GM12878 (cell line): ENCODE results near the gene PRKN. TPM values are rescaled to one million over a fixed set of nuclear protein-coding genes. Genes with fewer than 3 reads are reported as not detected.

Experiments used
- ATAC-seq: fragments of 200-7000 bp; cut with Tn5 transposase; 3 replicates; pipeline ENCODE4 v1.9.1; 2020; ENCODE audit warnings: mild to moderate bottlenecking, moderate library complexity
- BruUV-seq: library from RNA; stranded (reverse); fragments of 400-500 nt; replicated peaks from 2 replicates; lab custom pipeline; 2021; lab: Mats Ljungman, UMichigan
- CTCF ChIA-PET: fragments of 300-600 bp; sonication (Branson Sonifier 250); formaldehyde crosslinking; extraction: SDS; loops from one replicate; lab custom pipeline; 2021; ENCODE audit warnings: inconsistent platforms; lab: Yijun Ruan, JAX
- POLR2A ChIA-PET: fragments of 350-600 bp; formaldehyde crosslinking; extraction: SDS; loops from one replicate; lab custom pipeline; 2021; ENCODE audit warnings: inconsistent platforms; lab: Charles Lee
- RAD21 ChIA-PET: fragments of 300-600 bp; sonication (Branson Sonifier 250); formaldehyde crosslinking; loops from one replicate; lab custom pipeline; 2023; ENCODE audit warnings: antibody characterized with exemption; ENCODE audit not compliant: unreplicated experiment; lab: Charles Lee
- SMC1A ChIA-PET: fragments of 300-600 bp; sonication (Branson Sonifier 250); formaldehyde crosslinking; loops from one replicate; lab custom pipeline; 2023; ENCODE audit not compliant: unreplicated experiment, uncharacterized antibody; lab: Charles Lee
- DNase-seq: peaks from one replicate; pipeline ENCODE4 v3.0.0-alpha.2; 2011; ENCODE audit warnings: low read depth, low spot score
- FAIRE-seq: peaks from 3 replicates; lab custom pipeline; 2011; peaks lifted over from hg19 to GRCh38; lab: Jason Lieb, UNC
- H2AFZ ChIP-seq: 2 replicates; pipeline ENCODE4 v1.6.0; 2011; ENCODE audit warnings: low read depth, low read length, control low read depth; ENCODE audit not compliant: control insufficient read depth
- H3K27ac ChIP-seq: 2 replicates; pipeline ENCODE4 v1.5.1; 2011; ENCODE audit warnings: control low read depth; ENCODE audit not compliant: control insufficient read depth, insufficient read depth
- H3K27me3 ChIP-seq, 2 experiments: replicated peaks in 1 of 2; 2 replicates each; pipeline versions ENCODE4 v1.6.0 to v1.6.1; 2011; ENCODE audit warnings: low read length in 1 of 2; ENCODE audit not compliant: control insufficient read depth in 2 of 2, insufficient read depth in 2 of 2
- H3K36me3 ChIP-seq, 2 experiments: 2 replicates each; pipeline ENCODE4 v1.5.1; 2011; ENCODE audit warnings: low read length in 1 of 2; ENCODE audit not compliant: control insufficient read depth in 2 of 2, insufficient read depth in 2 of 2
- H3K4me1 ChIP-seq: 2 replicates; pipeline ENCODE4 v1.6.1; 2011; ENCODE audit warnings: mild to moderate bottlenecking, low read length, moderate library complexity, mixed read lengths; ENCODE audit not compliant: control insufficient read depth, insufficient read depth
- H3K4me2 ChIP-seq: 2 replicates; pipeline ENCODE4 v1.6.0; 2011; ENCODE audit warnings: control low read depth; ENCODE audit not compliant: control insufficient read depth, insufficient read depth
- H3K4me3 ChIP-seq: fragments of 200-600 bp; sonication (generic); 2 replicates; pipeline ENCODE4 v1.5.1; 2016
- H3K79me2 ChIP-seq: 2 replicates; pipeline ENCODE4 v1.6.0; 2011; ENCODE audit warnings: low read length; ENCODE audit not compliant: control insufficient read depth, insufficient read depth
- H3K9ac ChIP-seq: 2 replicates; pipeline ENCODE4 v1.8.0; 2011; ENCODE audit warnings: low read length, control low read depth, mixed read lengths; ENCODE audit not compliant: control insufficient read depth, insufficient read depth
- H3K9me3 ChIP-seq: replicated peaks from 3 replicates; pipeline ENCODE4 v1.5.1; 2011; ENCODE audit warnings: mild to moderate bottlenecking, low read length; ENCODE audit not compliant: control insufficient read depth, insufficient read depth
- H4K20me1 ChIP-seq: 2 replicates; pipeline ENCODE4 v1.6.0; 2011; ENCODE audit not compliant: control insufficient read depth, insufficient read depth
- BHLHE40 ChIP-seq, 2 experiments: fragments of 450-650 bp in 1 of 2; IDR thresholded peaks; 2 replicates each; pipeline ENCODE4 v1.6.1; 2011 to 2017; ENCODE audit warnings: low read depth in 2 of 2, borderline replicate concordance in 1 of 2, improper control_type of control experiment in 1 of 2, low read length in 1 of 2, mild to moderate bottlenecking in 1 of 2
- CUX1 ChIP-seq: IDR thresholded peaks from 2 replicates; pipeline ENCODE4 v1.6.1; 2012; ENCODE audit warnings: improper control_type of control experiment, low read depth, low read length; ENCODE audit not compliant: insufficient replicate concordance
- ESRRA ChIP-seq: IDR thresholded peaks from 2 replicates; pipeline ENCODE4 v1.6.1; 2012; ENCODE audit warnings: mild to moderate bottlenecking, low read length, improper control_type of control experiment
- MTA2 ChIP-seq: fragments of 450-650 bp; IDR thresholded peaks from 2 replicates; pipeline ENCODE4 v1.6.1; 2016; ENCODE audit warnings: low read depth, mild to moderate bottlenecking, moderate library complexity
- PBX3 ChIP-seq: IDR thresholded peaks from 2 replicates; pipeline ENCODE4 v1.6.1; 2011; ENCODE audit warnings: mild to moderate bottlenecking, low read depth, low read length, moderate library complexity; ENCODE audit not compliant: insufficient replicate concordance
- POLR2A ChIP-seq: IDR thresholded peaks from 2 replicates; pipeline ENCODE4 v1.6.1; 2011; ENCODE audit warnings: low read depth, mild to moderate bottlenecking, low read length
- REST ChIP-seq: IDR thresholded peaks from 2 replicates; pipeline ENCODE4 v1.6.1; 2012; ENCODE audit warnings: mild to moderate bottlenecking, low read depth, low read length
- SRF ChIP-seq, 2 experiments: IDR thresholded peaks; 2 replicates each; pipeline ENCODE4 v1.6.1; 2011; ENCODE audit warnings: low read depth in 2 of 2, low read length in 2 of 2, mild to moderate bottlenecking in 1 of 2, moderate library complexity in 1 of 2
- SUPT20H ChIP-seq: IDR thresholded peaks from 2 replicates; pipeline ENCODE4 v1.6.1; 2011; ENCODE audit warnings: low read depth, mild to moderate bottlenecking, low read length, moderate library complexity, borderline replicate concordance; ENCODE audit not compliant: control insufficient read depth
- WGBS: methylation state at CpG from one replicate; pipeline ENCODE4 v1.1.6; 2016; ENCODE audit warnings: low lambda C conversion rate; ENCODE audit not compliant: insufficient replicate concordance, insufficient coverage; ENCODE audit errors: missing lambda C conversion rate; 5-methylcytosine and 5-hydroxymethylcytosine counted together
- in situ Hi-C: fragments of 300-500 bp; cut with MboI; formaldehyde crosslinking; loops from 9 replicates; pipeline ENCODE4 v1.14.3; 2018; ENCODE audit warnings: mixed read lengths
- intact Hi-C: fragments of 100-400 bp; cut with micrococcal nuclease; formaldehyde crosslinking; loops from one replicate; pipeline ENCODE4 v1.14.2; 2022; ENCODE audit not compliant: unreplicated experiment
- polyA plus RNA-seq, 11 experiments: library from polyadenylated mRNA; depleted of rRNA in 4 of 11; unstranded in 6 of 11; stranded (reverse) in 5 of 11; fragments of >200 nt; fragmentation: Nextera tagmentation in 4 of 11; fragmentation: Illumina TruSeq in 1 of 11; extraction: Ambion mirVana in 4 of 11; extraction: Trizol in 1 of 11; gene quantifications; 1 replicate in 1 of 11; 2 replicates in 10 of 11; pipeline versions ENCODE4 v1.2.1 to v1.2.3, GENCODE V29; 2011 to 2016; ENCODE audit warnings: inconsistent platforms in 2 of 11, missing spikeins in 2 of 11, low read depth in 1 of 11
- total RNA-seq, 4 experiments: library from RNA; depleted of rRNA in 3 of 4; stranded (reverse); fragments of >200 nt in 3 of 4; fragmentation: Illumina TruSeq in 1 of 4; extraction: Trizol in 1 of 4; gene quantifications; 2 replicates each; pipeline versions ENCODE4 v1.2.1 to v1.2.3, GENCODE V29; 2013 to 2021

PRKN gene
- total and polyA plus RNA-seq, 10 of the 15 experiments (the other 5 are each of a cell fraction or from before 2014, with no cell fraction given), result 0.06 to 0.09 TPM; not detected in 8

GRCh38 chr6:161316531-161316930 lies 1411.0 kb downstream of the PRKN start:
- H3K4me2 ChIP-seq, result no peak overlapping the region
- no peaks in the 10 kb centered on the region for H3K9me3 ChIP-seq
- 51% methylated on average over 3 of the region's 3 CpGs for WGBS
- SMC1A ChIA-PET, result interaction anchor here (0.8 kb wide), 1 partner anchor 13 kb away, joined by 3 read pairs; no protein-coding TSS in a partner anchor
- no peaks in the 10 kb centered on the region for H3K79me2 ChIP-seq
- ATAC-seq, result no peak
- H3K27me3 ChIP-seq, result no peaks in the 10 kb centered on the region
- H4K20me1 ChIP-seq, result no peaks in the 10 kb centered on the region
- no TSS peak for BruUV-seq
- FAIRE-seq, result no peak
- RAD21 ChIA-PET, result no interaction called here
- H3K27ac ChIP-seq, result no peak overlapping the region
- H3K36me3 ChIP-seq, result no peaks in the 10 kb centered on the region
- intact Hi-C loops, result loop anchor here (5.0 kb wide), 1 partner anchor 399 kb away; no protein-coding TSS in a partner anchor
- H3K9ac ChIP-seq, result no peak overlapping the region
- no peak overlapping the region for H3K4me3 ChIP-seq
- no peak overlapping the region for H2AFZ ChIP-seq
- no peaks in the 10 kb centered on the region for H3K4me1 ChIP-seq
- POLR2A ChIA-PET, result no interaction called here
- DNase-seq, result no peak
- CTCF ChIA-PET, result interaction anchor here (0.8 kb wide), 1 partner anchor 385 kb away, joined by 3 read pairs; no protein-coding TSS in a partner anchor
- in situ Hi-C loops, result no loop called here
- TF ChIP-seq SUPT20H (no peak), REST (no peak), CUX1 (no peak), POLR2A (no peak), SRF (IDR thresholded peaks at IDR 0.05; ENCODE audit: low read depth in 2 of 2, low read length in 2 of 2) (no peak), PBX3 (no peak), ESRRA (no peak), MTA2 (no peak), BHLHE40 (IDR thresholded peaks at IDR 0.05; ENCODE audit: borderline replicate concordance in 1 of 2, low read depth in 2 of 2, low read length in 1 of 2) (no peak)
